ENCODE data around the gene TLCD5.

- TF ChIP-seq, protein P1, sequence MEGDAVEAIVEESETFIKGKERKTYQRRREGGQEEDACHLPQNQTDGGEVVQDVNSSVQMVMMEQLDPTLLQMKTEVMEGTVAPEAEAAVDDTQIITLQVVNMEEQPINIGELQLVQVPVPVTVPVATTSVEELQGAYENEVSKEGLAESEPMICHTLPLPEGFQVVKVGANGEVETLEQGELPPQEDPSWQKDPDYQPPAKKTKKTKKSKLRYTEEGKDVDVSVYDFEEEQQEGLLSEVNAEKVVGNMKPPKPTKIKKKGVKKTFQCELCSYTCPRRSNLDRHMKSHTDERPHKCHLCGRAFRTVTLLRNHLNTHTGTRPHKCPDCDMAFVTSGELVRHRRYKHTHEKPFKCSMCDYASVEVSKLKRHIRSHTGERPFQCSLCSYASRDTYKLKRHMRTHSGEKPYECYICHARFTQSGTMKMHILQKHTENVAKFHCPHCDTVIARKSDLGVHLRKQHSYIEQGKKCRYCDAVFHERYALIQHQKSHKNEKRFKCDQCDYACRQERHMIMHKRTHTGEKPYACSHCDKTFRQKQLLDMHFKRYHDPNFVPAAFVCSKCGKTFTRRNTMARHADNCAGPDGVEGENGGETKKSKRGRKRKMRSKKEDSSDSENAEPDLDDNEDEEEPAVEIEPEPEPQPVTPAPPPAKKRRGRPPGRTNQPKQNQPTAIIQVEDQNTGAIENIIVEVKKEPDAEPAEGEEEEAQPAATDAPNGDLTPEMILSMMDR (conservative IDR thresholded peaks at IDR 0.05) = no peak
- TF ChIP-seq ZFX (IDR thresholded peaks at IDR 0.05) = no peak
These were observed 18.3 kb downstream of the TLCD5 start for GRCh38 chr11:120343429-120343828.

Measured in C4-2B (cell line).